Neural cell (in vitro differentiated cells): ENCODE results near the gene PSMD3. TPM values are rescaled to one million over a fixed set of nuclear protein-coding genes. Genes with fewer than 3 reads are reported as not detected.

ENCODE experiments used
- H2AFZ ChIP-seq: fragments of 200-600, 300-800 bp; sonication (generic), shearing (Covaris generic); 2 replicates; pipeline ENCODE4 v1.6.0; 2014; ENCODE audit warnings: low read depth, mild to moderate bottlenecking, antibody characterized with exemption, low read length, moderate library complexity
- H3F3A ChIP-seq: fragments of 200-600 bp; shearing (Covaris generic); 2 replicates; pipeline ENCODE4 v1.6.1; 2016; ENCODE audit warnings: mild to moderate bottlenecking, moderate library complexity, mixed read lengths, antibody characterized with exemption, low read length; ENCODE audit not compliant: insufficient read depth, poor library complexity, severe bottlenecking
- H3K27ac ChIP-seq: fragments of 200-600, 300-800 bp; sonication (generic), shearing (Covaris generic); 2 replicates; pipeline ENCODE4 v1.5.1; 2014; ENCODE audit warnings: mild to moderate bottlenecking, low read length, moderate library complexity
- H3K27me3 ChIP-seq: fragments of 300-800, 200-600 bp; sonication (generic), shearing (Covaris generic); 2 replicates; pipeline ENCODE4 v1.6.0; 2014; ENCODE audit warnings: mild to moderate bottlenecking, low read depth, low read length, moderate library complexity; ENCODE audit not compliant: insufficient read depth
- H3K36me3 ChIP-seq: fragments of 300-800, 200-600 bp; sonication (generic), shearing (Covaris generic); 2 replicates; pipeline ENCODE4 v1.5.1; 2014; ENCODE audit warnings: mild to moderate bottlenecking, antibody characterized with exemption, low read length, moderate library complexity; ENCODE audit not compliant: insufficient read depth
- H3K4me2 ChIP-seq: fragments of 300-800, 200-600 bp; sonication (generic), shearing (Covaris generic); 2 replicates; pipeline ENCODE4 v1.6.0; 2014; ENCODE audit warnings: mild to moderate bottlenecking, low read length
- H3K4me3 ChIP-seq: fragments of 300-800, 200-600 bp; sonication (generic), shearing (Covaris generic); 2 replicates; pipeline ENCODE4 v1.5.1; 2014; ENCODE audit warnings: mild to moderate bottlenecking, low read length, moderate library complexity
- H3K79me2 ChIP-seq: fragments of 200-600 bp; shearing (Covaris generic); replicated peaks from 2 replicates; pipeline ENCODE4 v1.6.0; 2014; ENCODE audit warnings: mild to moderate bottlenecking, low read length, moderate library complexity; ENCODE audit not compliant: insufficient read depth
- H3K9ac ChIP-seq: fragments of 300-800, 200-600 bp; sonication (generic), shearing (Covaris generic); 2 replicates; pipeline ENCODE4 v1.6.1; 2016; ENCODE audit warnings: mild to moderate bottlenecking, low read length, mixed read lengths
- H3K9me2 ChIP-seq: fragments of 200-600 bp; shearing (Covaris generic); 2 replicates; pipeline ENCODE4 v1.6.1; 2016; ENCODE audit warnings: mild to moderate bottlenecking, low read length, mixed read lengths; ENCODE audit not compliant: insufficient read depth
- H3K9me3 ChIP-seq: fragments of 200-600, 300-800 bp; sonication (generic), shearing (Covaris generic); 2 replicates; pipeline ENCODE4 v1.6.1; 2016; ENCODE audit warnings: mild to moderate bottlenecking, mixed run types, low read length, moderate library complexity, mixed read lengths
- H4K20me1 ChIP-seq: fragments of 200-600 bp; shearing (Covaris generic); 2 replicates; pipeline ENCODE4 v1.6.1; 2016; ENCODE audit warnings: mild to moderate bottlenecking, mixed run types; ENCODE audit not compliant: insufficient read depth
- EP300 ChIP-seq: fragments of 450-650 bp; conservative IDR thresholded peaks from 2 replicates; pipeline ENCODE4 v1.6.1; 2014; ENCODE audit warnings: antibody characterized with exemption, mild to moderate bottlenecking, moderate library complexity; ENCODE audit not compliant: poor library complexity, severe bottlenecking
- EZH2 ChIP-seq: fragments of 200-600, 300-800 bp; shearing (Covaris generic), sonication (generic); IDR thresholded peaks from 2 replicates; pipeline ENCODE4 v1.6.1; 2014; ENCODE audit warnings: antibody characterized with exemption, low read length, borderline replicate concordance, mild to moderate bottlenecking; ENCODE audit not compliant: insufficient read depth, poor library complexity, severe bottlenecking
- MXI1 ChIP-seq: fragments of 450-650 bp; conservative IDR thresholded peaks from 2 replicates; pipeline ENCODE4 v1.6.1; 2014; ENCODE audit warnings: antibody characterized with exemption, mild to moderate bottlenecking; ENCODE audit not compliant: poor library complexity, severe bottlenecking
- POLR2AphosphoS5 ChIP-seq: IDR thresholded peaks from 2 replicates; pipeline ENCODE4 v1.6.1; 2012
- RAD21 ChIP-seq: fragments of 450-650 bp; conservative IDR thresholded peaks from 2 replicates; pipeline ENCODE4 v1.6.1; 2014; ENCODE audit warnings: antibody characterized with exemption, mild to moderate bottlenecking, moderate library complexity
- REST ChIP-seq: IDR thresholded peaks from 2 replicates; pipeline ENCODE4 v1.6.1; 2012; ENCODE audit warnings: borderline replicate concordance
- SMC3 ChIP-seq: fragments of 450-650 bp; conservative IDR thresholded peaks from 2 replicates; pipeline ENCODE4 v1.6.1; 2014; ENCODE audit warnings: antibody characterized with exemption, mild to moderate bottlenecking, moderate library complexity; ENCODE audit not compliant: poor library complexity
- TAF1 ChIP-seq: IDR thresholded peaks from 2 replicates; pipeline ENCODE4 v1.6.1; 2012; ENCODE audit warnings: low read depth
- polyA plus RNA-seq: library from polyadenylated mRNA; depleted of rRNA; stranded (reverse); fragments of >200 nt; gene quantifications from 2 replicates; pipeline ENCODE4 v1.2.3, GENCODE V29; 2014
- TF ChIP-seq, protein P1 (sequence below): fragments of 450-650 bp; IDR thresholded peaks from 2 replicates; pipeline ENCODE4 v1.5.1; 2014; ENCODE audit warnings: antibody characterized with exemption, mild to moderate bottlenecking, moderate library complexity; ENCODE audit not compliant: poor library complexity, severe bottlenecking

PSMD3 gene
- polyA plus RNA-seq, 1 donor from 2014 or later, result 117 TPM

DNA sequence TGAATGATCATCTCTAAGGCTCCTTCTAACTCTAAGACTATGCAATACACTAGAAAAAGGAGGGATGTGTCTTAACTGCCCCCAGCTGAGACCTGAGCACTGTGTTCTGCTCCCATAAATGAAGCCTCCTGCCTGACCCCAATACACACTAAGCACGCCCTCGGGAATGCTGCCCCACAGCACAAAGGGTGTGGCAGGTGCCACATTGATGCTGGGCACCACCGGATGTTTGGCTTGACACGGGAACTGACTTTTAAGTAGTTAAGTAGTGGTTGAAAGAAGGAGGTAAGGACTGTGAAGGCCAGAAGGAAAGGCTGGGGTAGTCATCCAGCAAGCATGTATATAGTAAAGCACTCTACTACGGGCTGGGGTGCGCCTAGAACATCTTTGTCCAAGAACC lies 13.8 kb upstream of the PSMD3 start:
- Histone ChIP-seq H3K27me3 (no peaks in the 10 kb centered on the region), H2AFZ (no peak overlapping the region), H3K36me3 (no peaks in the 10 kb centered on the region), H3F3A (no peaks in the 10 kb centered on the region), H3K9ac (no peak overlapping the region), H3K79me2 (no peaks in the 10 kb centered on the region), H3K4me3 (no peak overlapping the region), H3K9me2 (no peaks in the 10 kb centered on the region), H3K4me2 (no peak overlapping the region), H3K27ac (no peak overlapping the region), H3K9me3 (no peaks in the 10 kb centered on the region), H4K20me1 (no peaks in the 10 kb centered on the region)
- TF ChIP-seq TAF1, result no peak

DNA sequence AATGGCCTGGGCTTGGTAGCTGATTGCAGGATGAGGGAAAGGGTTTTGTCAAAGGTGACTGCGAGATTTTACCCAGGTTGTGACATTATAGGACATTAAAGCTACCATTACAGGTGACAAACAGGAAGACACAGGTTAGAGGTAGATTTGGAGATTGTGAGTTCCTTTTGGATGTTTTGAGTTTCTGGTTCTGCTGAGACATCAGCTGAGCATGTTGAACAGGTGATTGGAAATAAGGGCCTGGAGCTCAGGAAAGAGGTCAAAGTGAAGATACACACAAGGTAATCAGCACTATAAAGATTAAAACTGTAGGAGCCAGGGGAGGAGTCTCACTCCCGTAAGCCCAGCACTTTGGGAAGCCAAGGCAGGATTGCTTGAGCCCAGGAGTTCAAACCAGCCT lies 11.8 kb upstream of the PSMD3 start:
- Histone ChIP-seq H3K9ac (no peak overlapping the region), H3K27me3 (no peaks in the 10 kb centered on the region), H3K27ac (no peak overlapping the region), H3K4me3 (no peak overlapping the region), H3F3A (no peaks in the 10 kb centered on the region), H2AFZ (no peak overlapping the region), H3K9me3 (no peaks in the 10 kb centered on the region), H3K36me3 (no peaks in the 10 kb centered on the region), H3K9me2 (no peaks in the 10 kb centered on the region), H3K79me2 (no peaks in the 10 kb centered on the region), H4K20me1 (no peaks in the 10 kb centered on the region), H3K4me2 (no peak overlapping the region)
- TF ChIP-seq MXI1 (no peak), POLR2AphosphoS5 (no peak), SMC3 (no peak), REST (no peak), EZH2 (no peak), TAF1 (no peak), EP300 (no peak), RAD21 (no peak)
- TF ChIP-seq, protein P1, sequence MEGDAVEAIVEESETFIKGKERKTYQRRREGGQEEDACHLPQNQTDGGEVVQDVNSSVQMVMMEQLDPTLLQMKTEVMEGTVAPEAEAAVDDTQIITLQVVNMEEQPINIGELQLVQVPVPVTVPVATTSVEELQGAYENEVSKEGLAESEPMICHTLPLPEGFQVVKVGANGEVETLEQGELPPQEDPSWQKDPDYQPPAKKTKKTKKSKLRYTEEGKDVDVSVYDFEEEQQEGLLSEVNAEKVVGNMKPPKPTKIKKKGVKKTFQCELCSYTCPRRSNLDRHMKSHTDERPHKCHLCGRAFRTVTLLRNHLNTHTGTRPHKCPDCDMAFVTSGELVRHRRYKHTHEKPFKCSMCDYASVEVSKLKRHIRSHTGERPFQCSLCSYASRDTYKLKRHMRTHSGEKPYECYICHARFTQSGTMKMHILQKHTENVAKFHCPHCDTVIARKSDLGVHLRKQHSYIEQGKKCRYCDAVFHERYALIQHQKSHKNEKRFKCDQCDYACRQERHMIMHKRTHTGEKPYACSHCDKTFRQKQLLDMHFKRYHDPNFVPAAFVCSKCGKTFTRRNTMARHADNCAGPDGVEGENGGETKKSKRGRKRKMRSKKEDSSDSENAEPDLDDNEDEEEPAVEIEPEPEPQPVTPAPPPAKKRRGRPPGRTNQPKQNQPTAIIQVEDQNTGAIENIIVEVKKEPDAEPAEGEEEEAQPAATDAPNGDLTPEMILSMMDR, result no peak

DNA sequence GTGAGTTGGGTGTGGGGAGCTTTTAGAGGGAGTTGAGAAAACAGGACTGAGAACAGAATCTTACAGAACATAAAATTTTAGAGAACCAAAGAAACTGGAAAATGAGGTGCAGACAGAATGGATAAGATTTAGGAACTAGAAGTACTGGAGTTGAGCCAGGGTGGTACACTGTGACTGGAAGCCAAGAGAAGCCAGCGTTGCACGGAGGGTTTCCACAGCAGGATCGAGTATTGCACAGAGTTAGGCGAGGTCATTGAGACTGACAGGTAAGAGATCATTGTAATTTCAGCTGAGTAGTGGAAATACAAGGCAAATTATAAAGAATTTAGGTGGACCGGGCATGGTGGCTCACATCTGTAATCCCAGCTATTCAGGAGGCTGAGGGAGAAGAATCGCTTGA lies 11.2 kb upstream of the PSMD3 start:
- H3K36me3 ChIP-seq, result no peaks in the 10 kb centered on the region
- no peaks in the 10 kb centered on the region for H3K9me2 ChIP-seq
- no peak overlapping the region for H3K9ac ChIP-seq
- no peaks in the 10 kb centered on the region for H4K20me1 ChIP-seq
- H3K79me2 ChIP-seq, result no peaks in the 10 kb centered on the region
- H2AFZ ChIP-seq, result no peak overlapping the region
- H3F3A ChIP-seq, result no peaks in the 10 kb centered on the region
- no peak overlapping the region for H3K4me2 ChIP-seq
- H3K27ac ChIP-seq, result no peak overlapping the region
- H3K4me3 ChIP-seq, result no peak overlapping the region
- TF ChIP-seq MXI1, result no peak
- no peak for TF ChIP-seq RAD21
- no peak for TF ChIP-seq REST
- TF ChIP-seq, protein P1, result no peak
- no peak for TF ChIP-seq POLR2AphosphoS5
- no peak for TF ChIP-seq EZH2
- no peak for TF ChIP-seq TAF1
- no peak for TF ChIP-seq EP300
- H3K9me3 ChIP-seq, result no peaks in the 10 kb centered on the region
- H3K27me3 ChIP-seq, result no peaks in the 10 kb centered on the region
